HCT116 (cell line): ENCODE results near the gene CALM3.
"Not testable (repeated sequence)": the region's sequence is repeated elsewhere in the genome, so short reads cannot be mapped to it uniquely, and the experiment has no call there.

ENCODE experiments used
- CEBPB ChIP-seq: IDR thresholded peaks from 2 replicates; pipeline ENCODE4 v1.6.1; 2012; ENCODE audit warnings: low read depth
- CTCF ChIP-seq, 3 experiments: fragments of 200-600 bp in 1 of 3; sonication (generic) in 1 of 3; IDR thresholded peaks in 2 of 3; conservative IDR thresholded peaks in 1 of 3; 2 replicates each; pipeline ENCODE4 v1.5.1; 2012 to 2017; ENCODE audit warnings: low read depth in 2 of 3, low read length in 2 of 3, antibody characterized with exemption in 1 of 3, borderline replicate concordance in 1 of 3, control low read depth in 1 of 3, mild to moderate bottlenecking in 1 of 3, mixed read lengths in 1 of 3, mixed run types in 1 of 3, moderate library complexity in 1 of 3; ENCODE audit not compliant: insufficient read depth in 1 of 3
- ELF1 ChIP-seq: IDR thresholded peaks from 2 replicates; pipeline ENCODE4 v1.6.1; 2012; ENCODE audit warnings: low read depth, borderline replicate concordance
- POLR2A ChIP-seq: IDR thresholded peaks from 2 replicates; pipeline ENCODE4 v1.7.0; 2011; ENCODE audit warnings: borderline replicate concordance; ENCODE audit not compliant: insufficient read depth, insufficient read length; ENCODE audit errors: extremely low read depth
- POLR2AphosphoS5 ChIP-seq: IDR thresholded peaks from 2 replicates; pipeline ENCODE4 v1.6.1; 2011; ENCODE audit warnings: mild to moderate bottlenecking, low read depth, low read length, moderate library complexity
- TCF7L2 ChIP-seq: IDR thresholded peaks from 2 replicates; pipeline ENCODE4 v1.7.0; 2011; ENCODE audit warnings: borderline replicate concordance, inconsistent platforms; ENCODE audit not compliant: insufficient read depth, insufficient read length; ENCODE audit errors: extremely low read depth
- ZNF274 ChIP-seq: fragments of 200-500 bp; sonication (Bioruptor generic); IDR thresholded peaks from 2 replicates; pipeline ENCODE4 v1.6.1; 2014; ENCODE audit warnings: mild to moderate bottlenecking, low read depth, low read length, inconsistent platforms

- not testable (repeated sequence) for TF ChIP-seq CTCF (IDR thresholded peaks at IDR 0.05 in 2 of 3, conservative IDR thresholded peaks at IDR 0.05 in 1 of 3; ENCODE audit: borderline replicate concordance in 1 of 3, insufficient read depth in 1 of 3, low read depth in 2 of 3, low read length in 2 of 3); TCF7L2; POLR2A; POLR2AphosphoS5; CEBPB; ZNF274; ELF1
These were observed 41.5 kb upstream of the CALM3 start for GRCh38 chr19:46559675-46560074.
